HG03280 (cell line): ENCODE results near the gene ING1.
A peak's percentile ranks its signal among the peaks of the same experiment; 100 is the strongest.
"Not testable (repeated sequence)": the region's sequence is repeated elsewhere in the genome, so short reads cannot be mapped to it uniquely, and the experiment has no call there.

Experiments
- ATAC-seq: cut with Tn5 transposase; IDR thresholded peaks from one replicate; pipeline ENCODE4 v1.9.1; 2021; ENCODE audit warnings: mild to moderate bottlenecking, moderate library complexity; ENCODE audit not compliant: unreplicated experiment

Gene ING1

GRCh38 chr13:110690516-110690915 lies 23.0 kb upstream of the ING1 start:
- no peak for ATAC-seq

- not testable (repeated sequence) for ATAC-seq
These were observed 17.7 kb upstream of the ING1 start for GRCh38 chr13:110695774-110696173.

GRCh38 chr13:110696776-110697175 lies 16.7 kb upstream of the ING1 start:
- ATAC-seq: no peak

- no peak for ATAC-seq
These were observed 15.7 kb upstream of the ING1 start for GRCh38 chr13:110697842-110698241.

- peak; percentile 75 for ATAC-seq
These were observed 14.8 kb upstream of the ING1 start for GRCh38 chr13:110698689-110699088.

GRCh38 chr13:110699148-110700145 lies 14.1 kb upstream of the ING1 start:
- no peak for ATAC-seq

GRCh38 chr13:110700186-110700585 lies 13.3 kb upstream of the ING1 start:
- no peak for ATAC-seq

- ATAC-seq: no peak
These were observed 12.9 kb upstream of the ING1 start for GRCh38 chr13:110700641-110701040.

- not testable (repeated sequence) for ATAC-seq
These were observed 12.4 kb upstream of the ING1 start for GRCh38 chr13:110701061-110701460.

GRCh38 chr13:110702089-110702488 lies 11.4 kb upstream of the ING1 start:
- ATAC-seq: no peak

GRCh38 chr13:110702591-110703526 lies 10.6 kb upstream of the ING1 start:
- ATAC-seq: no peak

- ATAC-seq: no peak
These were observed 8.1 kb upstream of the ING1 start for GRCh38 chr13:110705356-110705825.

- ATAC-seq: peak; percentile 97
These were observed 7.5 kb upstream of the ING1 start, which contains the start of gene CARS2 for GRCh38 chr13:110705826-110706569. Gene CARS2, minus strand, starts transcription at chr13:110706116. Its CDS starts 23 bp downstream, at chr13:110706093.

GRCh38 chr13:110706570-110707372 lies 6.7 kb upstream of the ING1 start:
- peak; percentile 1 for ATAC-seq

- ATAC-seq: peak; percentile 36
These were observed 1.2 kb upstream of the ING1 start for GRCh38 chr13:110712081-110712848.

GRCh38 chr13:110712849-110713641 lies 455 bp upstream of the ING1 start:
- peak; percentile 49 for ATAC-seq

- no peak for ATAC-seq
These were observed 689 bp downstream of the ING1 start for GRCh38 chr13:110713981-110714796.
